ENCODE data around the gene APRT. TPM values are rescaled to one million over a fixed set of nuclear protein-coding genes. Genes with fewer than 3 reads are reported as not detected.

APRT gene
- total RNA-seq, 2 donors from 2014 or later, result 116 to 139 TPM

DNA sequence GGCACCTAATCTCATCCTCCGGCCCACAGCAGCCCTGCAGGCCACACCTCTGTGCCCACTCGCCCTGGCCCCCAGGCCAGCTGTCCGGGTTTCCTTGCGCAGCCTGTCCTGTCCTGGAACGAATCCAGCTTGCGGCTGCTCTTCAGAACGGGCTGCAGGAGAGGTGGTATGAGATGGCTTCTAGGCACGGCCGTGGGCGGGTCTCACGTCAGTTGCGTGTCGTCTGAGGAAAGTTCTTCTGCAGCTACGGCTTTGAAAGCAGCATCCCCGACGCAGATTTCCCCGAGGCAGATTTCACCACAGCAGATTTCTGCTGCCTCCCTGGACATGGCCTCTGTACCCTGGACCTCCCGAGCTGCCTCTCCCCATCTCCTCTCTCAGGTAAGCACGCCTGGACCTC lies 26.8 kb upstream of the APRT start:
- DNase-seq, result no peak

DNA sequence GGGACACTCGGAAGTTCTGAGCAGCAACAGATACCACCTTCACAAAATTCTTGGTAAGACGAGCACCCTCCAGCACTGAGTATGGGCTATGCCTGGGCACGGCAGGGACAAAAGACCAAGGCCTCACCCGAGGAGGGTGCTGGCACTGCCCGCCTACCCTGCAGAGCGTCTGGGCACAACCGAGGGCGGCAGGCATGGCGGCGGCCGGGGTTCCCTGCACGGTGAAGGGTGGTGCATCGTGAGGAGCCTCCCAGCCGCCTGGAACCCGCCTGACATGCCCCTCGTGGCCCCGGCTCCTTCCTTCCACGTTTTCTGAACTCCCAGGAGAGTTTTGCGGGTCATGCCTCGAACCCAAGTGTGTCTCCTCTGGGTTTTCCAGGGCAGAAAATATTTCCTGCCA lies 26.1 kb upstream of the APRT start:
- DNase-seq, result no peak
- no peak for ATAC-seq (replicated peaks in 1 of 2)
- Mint-ChIP-seq H3K36me3 (ENCODE audit: insufficient read depth in 2 of 2) (no peaks in the 10 kb centered on the region), H3K27ac (no peak overlapping the region), H3K4me1 (ENCODE audit: low read depth) (no peaks in the 10 kb centered on the region), H3K9me3 (no peaks in the 10 kb centered on the region), H3K27me3 (ENCODE audit: low read depth) (no peaks in the 10 kb centered on the region), H3K4me3 (no peak overlapping the region)

More for the DNA sequence above, 26.8 kb upstream of the APRT start:
- no peak for ATAC-seq (replicated peaks in 1 of 2)
- Mint-ChIP-seq H3K9me3 (no peaks in the 10 kb centered on the region), H3K36me3 (ENCODE audit: insufficient read depth in 2 of 2) (no peaks in the 10 kb centered on the region), H3K4me1 (ENCODE audit: low read depth) (no peaks in the 10 kb centered on the region), H3K27me3 (ENCODE audit: low read depth) (no peaks in the 10 kb centered on the region), H3K4me3 (no peak overlapping the region), H3K27ac (no peak overlapping the region)

DNA sequence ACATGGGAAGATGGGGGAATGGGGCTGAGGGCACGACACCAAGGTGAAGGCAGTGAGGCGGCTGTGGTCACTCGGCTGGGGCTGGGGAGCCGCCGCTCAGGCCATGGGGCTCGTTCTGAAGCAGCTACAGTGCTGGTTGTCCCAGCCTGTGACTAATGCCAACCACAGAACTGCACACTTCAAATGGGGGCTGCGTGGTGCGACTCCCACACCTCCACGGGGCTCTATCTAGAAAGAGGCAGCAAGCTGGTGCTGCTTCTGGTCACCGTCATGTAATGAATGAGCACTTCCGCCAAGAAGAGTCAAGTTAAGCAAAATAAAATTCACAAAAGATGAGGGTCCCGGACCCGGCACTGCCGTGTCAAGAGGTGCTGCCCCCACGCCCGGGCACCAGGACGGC lies 25.1 kb upstream of the APRT start:
- no peaks in the 10 kb centered on the region for H3K27me3 Mint-ChIP-seq (ENCODE audit: low read depth)
- no peaks in the 10 kb centered on the region for H3K9me3 Mint-ChIP-seq
- no peaks in the 10 kb centered on the region for H3K36me3 Mint-ChIP-seq (ENCODE audit: insufficient read depth in 2 of 2)
- DNase-seq (no peak), ATAC-seq (replicated peaks in 1 of 2) (no peak)
- no peak overlapping the region for H3K27ac Mint-ChIP-seq
- no peak overlapping the region for H3K4me3 Mint-ChIP-seq
- H3K4me1 Mint-ChIP-seq (ENCODE audit: low read depth), result no peaks in the 10 kb centered on the region

DNA sequence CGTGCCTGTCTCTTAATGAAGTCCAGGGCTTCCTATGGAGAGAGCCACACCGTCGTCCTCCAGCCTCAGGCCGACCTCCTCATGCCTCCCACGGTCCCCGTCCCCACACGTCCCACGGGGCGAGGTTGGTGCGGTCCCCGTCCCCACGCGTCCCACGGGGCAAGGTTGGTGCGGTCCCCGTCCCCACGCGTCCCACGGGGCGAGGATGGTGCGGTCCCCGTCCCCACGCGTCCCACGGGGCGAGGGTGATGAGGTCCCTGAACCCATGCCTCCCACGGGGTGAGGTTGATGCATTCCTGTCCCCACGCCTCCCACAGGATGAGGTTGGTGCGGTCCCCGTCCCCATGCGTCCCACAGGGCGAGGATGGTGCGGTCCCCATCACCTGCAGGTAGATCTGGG lies 24.1 kb upstream of the APRT start:
- Mint-ChIP-seq H3K27me3 (ENCODE audit: low read depth) (no peaks in the 10 kb centered on the region), H3K4me1 (ENCODE audit: low read depth) (no peaks in the 10 kb centered on the region), H3K27ac (no peak overlapping the region), H3K4me3 (no peak overlapping the region), H3K9me3 (no peaks in the 10 kb centered on the region), H3K36me3 (ENCODE audit: insufficient read depth in 2 of 2) (no peaks in the 10 kb centered on the region)
- no peak for DNase-seq
- ATAC-seq (replicated peaks in 1 of 2), result no peak

DNA sequence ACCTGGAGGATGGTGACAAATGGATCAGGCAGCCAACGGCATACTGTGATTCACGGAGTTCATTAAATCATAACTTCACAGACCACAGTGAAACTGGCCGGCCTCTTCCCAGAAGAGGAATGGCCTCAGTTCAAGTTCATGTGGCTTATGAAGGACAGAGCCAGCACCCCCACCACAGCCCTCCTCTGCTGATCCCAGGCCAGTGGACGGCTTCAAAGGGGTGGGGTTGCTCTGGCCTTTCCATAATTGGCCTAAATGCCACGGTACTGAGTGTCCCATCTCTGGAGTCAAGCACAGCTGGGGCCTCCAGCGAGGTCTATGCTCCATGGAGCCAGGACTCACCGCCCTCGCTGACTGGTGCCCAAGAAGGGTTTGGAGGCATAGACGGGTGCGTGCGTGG lies 23.7 kb upstream of the APRT start:
- H3K4me3 Mint-ChIP-seq, result no peak overlapping the region
- H3K27ac Mint-ChIP-seq, result no peak overlapping the region
- H3K4me1 Mint-ChIP-seq (ENCODE audit: low read depth), result no peaks in the 10 kb centered on the region
- H3K36me3 Mint-ChIP-seq (ENCODE audit: insufficient read depth in 2 of 2), result no peaks in the 10 kb centered on the region
- ATAC-seq (replicated peaks in 1 of 2) (no peak), DNase-seq (no peak)
- H3K9me3 Mint-ChIP-seq, result no peaks in the 10 kb centered on the region
- no peaks in the 10 kb centered on the region for H3K27me3 Mint-ChIP-seq (ENCODE audit: low read depth)

DNA sequence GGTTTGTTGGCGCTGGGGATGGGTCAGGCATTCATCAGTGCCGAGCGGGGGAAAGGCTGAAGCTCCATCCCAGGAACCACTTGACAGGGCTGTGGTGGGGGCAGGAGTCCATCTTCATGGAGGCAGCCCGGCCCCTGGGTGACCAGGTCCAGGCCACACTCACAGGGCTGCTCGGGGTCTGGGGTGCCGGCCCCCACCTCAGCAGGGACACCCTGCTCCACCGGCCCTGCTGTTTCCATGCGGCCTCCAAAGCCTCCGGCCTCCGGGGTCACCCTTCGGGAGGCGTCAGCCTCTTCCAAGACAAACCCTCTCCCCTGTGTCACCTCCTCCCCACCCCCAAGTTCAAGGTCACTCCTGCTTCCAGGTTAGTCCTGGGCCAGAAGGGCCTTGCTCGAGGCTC lies 22.9 kb upstream of the APRT start:
- Mint-ChIP-seq H3K27me3 (ENCODE audit: low read depth) (no peaks in the 10 kb centered on the region), H3K9me3 (no peaks in the 10 kb centered on the region), H3K27ac (no peak overlapping the region), H3K4me3 (no peak overlapping the region), H3K4me1 (ENCODE audit: low read depth) (no peaks in the 10 kb centered on the region), H3K36me3 (ENCODE audit: insufficient read depth in 2 of 2) (no peaks in the 10 kb centered on the region)
- ATAC-seq (replicated peaks in 1 of 2), result no peak
- DNase-seq, result no peak

DNA sequence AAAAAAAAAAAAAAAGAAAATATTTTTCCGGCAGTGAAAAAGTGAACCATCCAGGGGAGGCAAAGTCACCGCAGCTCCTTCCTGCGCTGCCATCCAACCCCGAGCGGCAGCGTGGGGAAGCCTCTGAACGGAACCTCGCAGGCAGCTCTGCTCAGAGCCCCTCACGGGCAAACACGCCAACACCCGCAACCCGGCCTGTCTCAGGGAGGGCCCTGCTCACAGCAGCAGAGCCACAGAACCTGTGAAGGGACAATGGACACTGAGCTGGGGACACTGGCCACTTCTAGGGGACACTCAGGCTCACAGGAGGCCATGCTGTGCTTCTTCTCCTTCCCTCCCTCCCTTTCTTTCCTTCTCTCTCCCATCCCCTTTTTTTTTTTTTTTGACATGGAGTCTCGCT lies 21.4 kb upstream of the APRT start:
- Mint-ChIP-seq H3K27ac (no peak overlapping the region), H3K9me3 (no peaks in the 10 kb centered on the region), H3K4me1 (ENCODE audit: low read depth) (no peaks in the 10 kb centered on the region), H3K27me3 (ENCODE audit: low read depth) (no peaks in the 10 kb centered on the region), H3K36me3 (ENCODE audit: insufficient read depth in 2 of 2) (no peaks in the 10 kb centered on the region), H3K4me3 (no peak overlapping the region)
- ATAC-seq (replicated peaks in 1 of 2) (no peak), DNase-seq (no peak)

DNA sequence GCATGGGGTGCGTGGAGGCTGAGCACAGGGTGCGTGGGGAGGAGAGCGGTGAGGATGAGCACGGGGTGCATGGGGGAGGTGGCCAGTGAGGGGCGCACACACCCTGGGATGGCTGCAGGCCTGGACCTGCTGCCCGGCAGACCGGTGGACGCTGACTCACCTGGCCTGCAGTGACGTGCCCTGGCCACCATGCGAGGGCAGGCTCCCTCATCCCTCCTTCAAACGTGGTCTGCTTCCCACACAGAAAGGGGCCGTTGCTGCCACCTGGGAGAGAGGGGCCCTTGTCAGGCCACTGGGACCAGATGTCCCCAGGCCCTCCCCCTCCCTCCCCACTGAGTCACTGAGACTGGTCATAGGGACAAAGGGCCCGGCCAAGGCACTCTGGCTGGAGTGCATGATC lies 20.1 kb upstream of the APRT start:
- H3K4me1 Mint-ChIP-seq (ENCODE audit: low read depth), result no peaks in the 10 kb centered on the region
- no peaks in the 10 kb centered on the region for H3K27me3 Mint-ChIP-seq (ENCODE audit: low read depth)
- no peak for DNase-seq
- H3K27ac Mint-ChIP-seq, result no peak overlapping the region
- H3K9me3 Mint-ChIP-seq, result no peaks in the 10 kb centered on the region
- ATAC-seq (replicated peaks in 1 of 2), result no peak
- H3K4me3 Mint-ChIP-seq, result no peak overlapping the region
- H3K36me3 Mint-ChIP-seq (ENCODE audit: insufficient read depth in 2 of 2), result no peaks in the 10 kb centered on the region

DNA sequence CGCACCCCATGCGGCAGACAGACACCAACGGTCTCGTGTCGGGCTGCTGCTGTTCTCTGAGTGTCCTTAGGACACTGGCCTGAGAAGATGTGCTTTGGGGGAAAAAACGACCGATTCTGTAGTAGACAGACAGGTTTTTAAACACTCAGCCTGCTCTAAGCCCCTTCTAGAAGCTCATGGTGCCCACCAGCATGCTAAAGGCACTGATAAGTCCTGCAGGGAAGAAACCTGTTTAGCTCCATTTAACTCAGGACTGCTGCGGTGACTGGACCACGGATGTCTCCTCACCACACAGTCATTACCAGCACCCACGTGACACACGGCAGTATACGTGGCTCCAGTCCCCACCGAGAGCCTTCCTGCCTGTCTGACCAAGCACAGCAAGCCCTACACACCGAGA lies 19.1 kb upstream of the APRT start:
- ATAC-seq (replicated peaks in 1 of 2), result no peak
- H3K4me1 Mint-ChIP-seq (ENCODE audit: low read depth), result no peaks in the 10 kb centered on the region
- H3K9me3 Mint-ChIP-seq, result no peaks in the 10 kb centered on the region
- no peaks in the 10 kb centered on the region for H3K27me3 Mint-ChIP-seq (ENCODE audit: low read depth)
- H3K4me3 Mint-ChIP-seq, result no peak overlapping the region
- H3K36me3 Mint-ChIP-seq (ENCODE audit: insufficient read depth in 2 of 2), result no peaks in the 10 kb centered on the region
- no peak overlapping the region for H3K27ac Mint-ChIP-seq
- no peak for DNase-seq

DNA sequence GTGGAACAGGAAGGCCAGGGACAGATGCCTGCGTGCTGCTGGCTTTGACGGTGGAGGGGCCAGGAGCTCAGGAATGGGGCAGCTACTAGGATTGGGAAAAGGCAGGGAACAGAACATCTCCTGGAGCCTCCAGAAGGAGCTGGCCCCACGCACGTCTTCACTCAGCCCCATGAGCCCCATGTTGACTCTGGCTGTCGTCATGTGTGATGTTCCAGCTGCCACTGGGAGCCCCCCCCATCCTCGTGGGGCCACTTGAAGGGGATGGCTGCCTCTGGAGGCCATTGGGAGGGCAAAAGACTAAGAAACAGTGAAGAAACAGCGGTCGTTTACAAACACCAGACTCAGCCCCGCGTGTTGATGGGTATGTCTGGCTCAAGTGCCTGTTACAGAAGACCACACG lies 18.5 kb upstream of the APRT start:
- no peaks in the 10 kb centered on the region for H3K9me3 Mint-ChIP-seq
- no peaks in the 10 kb centered on the region for H3K4me1 Mint-ChIP-seq (ENCODE audit: low read depth)
- H3K27ac Mint-ChIP-seq, result no peak overlapping the region
- no peaks in the 10 kb centered on the region for H3K27me3 Mint-ChIP-seq (ENCODE audit: low read depth)
- no peak for ATAC-seq (replicated peaks in 1 of 2)
- H3K36me3 Mint-ChIP-seq (ENCODE audit: insufficient read depth in 2 of 2), result no peaks in the 10 kb centered on the region
- no peak overlapping the region for H3K4me3 Mint-ChIP-seq
- DNase-seq, result no peak

DNA sequence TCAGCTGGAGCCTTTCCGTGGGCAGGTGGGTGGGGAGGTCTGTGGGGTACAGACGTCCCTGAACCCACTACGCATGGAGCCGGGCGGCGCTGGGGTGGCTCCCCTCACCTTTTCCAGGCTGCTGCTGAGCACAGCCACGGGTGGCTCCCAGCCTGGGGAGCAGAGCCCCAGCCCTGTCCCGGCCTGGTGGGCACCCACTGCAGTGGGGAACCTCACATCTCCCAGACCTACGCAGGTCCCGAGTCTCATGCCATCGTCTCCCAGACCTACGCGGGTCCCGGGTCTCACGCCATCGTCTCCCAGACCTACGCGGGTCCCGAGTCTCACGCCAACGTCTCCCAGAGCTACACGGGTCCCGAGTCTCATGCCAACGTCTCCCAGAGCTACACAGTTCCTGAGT lies 17.0 kb upstream of the APRT start:
- no peak overlapping the region for H3K27ac Mint-ChIP-seq
- no peaks in the 10 kb centered on the region for H3K4me1 Mint-ChIP-seq (ENCODE audit: low read depth)
- H3K4me3 Mint-ChIP-seq, result no peak overlapping the region
- ATAC-seq (replicated peaks in 1 of 2) (no peak), DNase-seq (no peak)
- no peaks in the 10 kb centered on the region for H3K9me3 Mint-ChIP-seq
- no peaks in the 10 kb centered on the region for H3K36me3 Mint-ChIP-seq (ENCODE audit: insufficient read depth in 2 of 2)
- no peaks in the 10 kb centered on the region for H3K27me3 Mint-ChIP-seq (ENCODE audit: low read depth)

DNA sequence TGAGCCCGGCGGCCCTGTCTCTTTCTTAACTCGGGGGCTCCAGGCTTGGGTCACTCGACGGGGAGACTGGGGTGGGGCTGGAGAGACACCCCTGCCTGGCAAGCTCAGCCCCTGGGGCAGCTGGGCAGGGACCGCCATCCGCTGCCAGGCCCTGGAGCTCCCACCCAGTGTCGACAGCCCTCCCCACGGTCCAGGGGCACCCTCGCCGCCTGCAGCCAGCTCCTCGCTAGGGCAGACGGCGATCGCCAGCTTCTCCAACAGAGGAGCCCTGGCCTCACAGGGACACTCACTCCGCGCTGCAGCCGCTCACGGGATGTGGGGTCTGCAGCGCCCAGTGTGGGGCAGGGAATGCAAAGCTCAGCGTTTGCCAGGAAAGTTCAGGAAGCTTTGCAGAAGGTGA lies 16.0 kb upstream of the APRT start:
- H3K4me1 Mint-ChIP-seq (ENCODE audit: low read depth), result no peaks in the 10 kb centered on the region
- no peaks in the 10 kb centered on the region for H3K27me3 Mint-ChIP-seq (ENCODE audit: low read depth)
- no peak overlapping the region for H3K4me3 Mint-ChIP-seq
- DNase-seq, result no peak
- no peaks in the 10 kb centered on the region for H3K36me3 Mint-ChIP-seq (ENCODE audit: insufficient read depth in 2 of 2)
- H3K27ac Mint-ChIP-seq, result no peak overlapping the region
- H3K9me3 Mint-ChIP-seq, result no peaks in the 10 kb centered on the region
- no peak for ATAC-seq (replicated peaks in 1 of 2)

DNA sequence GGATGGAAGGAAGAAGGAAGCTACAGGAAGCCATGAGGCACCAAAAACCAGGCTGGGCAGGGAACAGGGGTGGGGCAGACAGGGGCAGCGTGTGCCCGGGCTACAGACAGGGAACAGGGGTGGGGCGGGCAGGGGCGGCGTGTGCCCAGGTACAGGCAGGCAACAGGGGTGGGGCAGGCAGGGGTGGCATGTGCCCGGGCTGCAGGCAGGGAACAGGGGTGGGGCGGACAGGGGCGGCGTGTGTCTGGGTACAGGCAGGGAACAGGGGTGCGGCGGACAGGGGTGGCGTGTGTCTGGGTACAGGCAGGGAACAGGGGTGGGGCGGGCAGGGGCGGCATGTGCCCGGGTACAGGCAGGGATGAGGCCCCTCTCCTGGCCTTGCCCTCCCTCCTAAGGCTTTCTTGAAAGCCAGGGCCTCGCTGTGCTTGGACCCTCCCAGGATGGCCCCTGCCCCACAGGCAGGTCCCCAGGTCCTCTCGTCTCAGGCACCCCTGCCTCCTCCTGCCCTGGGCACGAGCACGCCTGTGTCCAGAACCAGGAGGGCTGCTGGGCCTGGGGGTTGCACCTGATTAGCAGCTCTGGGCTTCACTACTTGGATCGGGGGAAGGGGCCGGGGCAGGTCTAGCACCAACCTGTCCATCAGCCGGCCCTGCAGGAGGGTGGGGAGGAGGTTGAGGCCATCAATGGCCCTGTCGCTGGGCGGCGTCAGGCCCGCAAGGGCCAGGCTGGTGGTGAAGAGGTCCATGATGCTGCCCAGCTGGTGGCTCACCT lies 14.5 kb upstream of the APRT start:
- no peak for ATAC-seq (replicated peaks in 1 of 2)
- H3K27me3 Mint-ChIP-seq (ENCODE audit: low read depth), result no peaks in the 10 kb centered on the region
- DNase-seq, result no peak
- H3K9me3 Mint-ChIP-seq, result no peaks in the 10 kb centered on the region
- H3K4me1 Mint-ChIP-seq (ENCODE audit: low read depth), result no peaks in the 10 kb centered on the region
- H3K36me3 Mint-ChIP-seq (ENCODE audit: insufficient read depth in 2 of 2), result no peaks in the 10 kb centered on the region
- no peak overlapping the region for H3K27ac Mint-ChIP-seq
- no peak overlapping the region for H3K4me3 Mint-ChIP-seq

DNA sequence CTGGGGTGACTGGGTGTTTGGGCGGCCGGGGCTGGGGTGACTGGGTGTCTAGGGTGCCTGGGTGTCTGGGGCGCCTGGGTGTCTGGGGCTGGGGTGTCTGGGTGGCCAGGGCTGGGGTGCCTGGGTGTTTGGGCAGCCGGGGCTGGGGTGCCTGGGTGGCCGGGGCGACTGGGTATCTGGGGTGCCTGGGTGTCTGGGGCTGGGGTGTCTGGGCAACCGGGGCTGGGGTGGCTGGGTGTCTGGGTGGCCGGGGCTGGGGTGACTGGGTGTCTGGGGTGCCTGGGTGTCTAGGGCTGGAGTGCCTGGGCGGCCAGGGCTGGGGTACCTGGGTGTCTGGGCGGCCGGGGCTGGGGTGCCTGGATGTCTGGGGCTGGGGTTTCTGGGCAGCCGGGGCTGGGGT lies 13.4 kb upstream of the APRT start:
- Mint-ChIP-seq H3K4me1 (ENCODE audit: low read depth) (no peaks in the 10 kb centered on the region), H3K4me3 (no peak overlapping the region), H3K27ac (no peak overlapping the region), H3K27me3 (ENCODE audit: low read depth) (no peaks in the 10 kb centered on the region), H3K36me3 (ENCODE audit: insufficient read depth in 2 of 2) (no peaks in the 10 kb centered on the region), H3K9me3 (no peaks in the 10 kb centered on the region)
- ATAC-seq (replicated peaks in 1 of 2) (no peak), DNase-seq (no peak)
